H1 (cell line): ENCODE data around the gene FGD5. TPM values are rescaled to one million over a fixed set of nuclear protein-coding genes. Genes with fewer than 3 reads are reported as not detected.

Source experiments
- CTCF ChIA-PET: fragments of 300-600 bp; sonication (Branson Sonifier 250); formaldehyde crosslinking; loops from one replicate; lab custom pipeline; 2021; ENCODE audit not compliant: partially characterized antibody; lab: Charles Lee
- POLR2A ChIA-PET: fragments of 300-600 bp; sonication (Branson Sonifier 250); formaldehyde crosslinking; loops from one replicate; lab custom pipeline; 2021; ENCODE audit warnings: inconsistent platforms; ENCODE audit not compliant: partially characterized antibody; lab: Charles Lee
- DNase-seq, 2 experiments: peaks; one replicate each; pipeline versions ENCODE4 v3.0.0 to v3.0.0-alpha.2; 2010 to 2022; ENCODE audit warnings: low spot score in 2 of 2, low read depth in 1 of 2, mixed read lengths in 1 of 2
- FAIRE-seq: peaks from 2 replicates; lab custom pipeline; 2011; peaks lifted over from hg19 to GRCh38; lab: Jason Lieb, UNC
- H2AFZ ChIP-seq: 2 replicates; pipeline ENCODE4 v1.8.1; 2012; ENCODE audit warnings: low read length, inconsistent platforms
- H2AK5ac ChIP-seq: 2 replicates; pipeline ENCODE4 v1.6.1; 2013; ENCODE audit warnings: low read depth, low read length
- H2BK120ac ChIP-seq: replicated peaks from 2 replicates; pipeline ENCODE3; 2013; ENCODE audit warnings: low read depth, low read length, inconsistent platforms
- H2BK12ac ChIP-seq: 2 replicates; pipeline ENCODE4 v1.6.1; 2013; ENCODE audit warnings: low read depth, low read length
- H2BK15ac ChIP-seq: 2 replicates; pipeline ENCODE4 v1.6.1; 2013; ENCODE audit warnings: low read length
- H2BK20ac ChIP-seq: 2 replicates; pipeline ENCODE4 v1.6.1; 2013; ENCODE audit warnings: low read length
- H2BK5ac ChIP-seq: 2 replicates; pipeline ENCODE4 v1.6.1; 2013; ENCODE audit warnings: low read depth, low read length
- H3K14ac ChIP-seq: 2 replicates; pipeline ENCODE4 v1.6.1; 2013; ENCODE audit warnings: inconsistent platforms; ENCODE audit not compliant: insufficient read length
- H3K18ac ChIP-seq: 2 replicates; pipeline ENCODE4 v1.6.1; 2013; ENCODE audit warnings: low read length; ENCODE audit errors: extremely low read depth
- H3K23ac ChIP-seq: 2 replicates; pipeline ENCODE4 v1.6.1; 2013; ENCODE audit warnings: inconsistent platforms; ENCODE audit not compliant: insufficient read length
- H3K23me2 ChIP-seq: 2 replicates; pipeline ENCODE4 v1.6.1; 2013; ENCODE audit warnings: low read depth, low read length
- H3K27ac ChIP-seq: 2 replicates; pipeline ENCODE4 v1.6.1; 2011; ENCODE audit warnings: low read depth, low read length, inconsistent platforms
- H3K27me3 ChIP-seq, 4 experiments: replicated peaks in 1 of 4; 1 replicate in 1 of 4; 2 replicates in 3 of 4; pipeline versions ENCODE4 v1.6.1 to v1.8.1; 2011 to 2013; ENCODE audit warnings: low read length in 3 of 4, mild to moderate bottlenecking in 3 of 4, inconsistent platforms in 2 of 4, mixed read lengths in 2 of 4, moderate library complexity in 1 of 4; ENCODE audit not compliant: control insufficient read depth in 3 of 4, insufficient read depth in 3 of 4; ENCODE audit errors: extremely low read depth in 1 of 4
- H3K36me3 ChIP-seq, 4 experiments: 2 replicates each; pipeline versions ENCODE4 v1.6.1 to v1.8.1; 2011 to 2013; ENCODE audit warnings: mild to moderate bottlenecking in 4 of 4, low read length in 3 of 4, moderate library complexity in 2 of 4, control low read depth in 1 of 4, inconsistent platforms in 1 of 4; ENCODE audit not compliant: insufficient read depth in 4 of 4, control insufficient read depth in 2 of 4
- H3K4ac ChIP-seq: replicated peaks from 2 replicates; pipeline ENCODE3; 2013; ENCODE audit warnings: low read length, low read depth, mixed read lengths, inconsistent platforms; ENCODE audit not compliant: insufficient read length
- H3K4me1 ChIP-seq, 4 experiments: replicated peaks in 1 of 4; 1 replicate in 1 of 4; 2 replicates in 3 of 4; pipeline versions ENCODE4 v1.6.1 to v1.8.1; 2011 to 2013; ENCODE audit warnings: low read length in 3 of 4, inconsistent platforms in 2 of 4, mixed read lengths in 1 of 4; ENCODE audit not compliant: insufficient read depth in 4 of 4, control insufficient read depth in 3 of 4
- H3K4me2 ChIP-seq, 2 experiments: 2 replicates each; pipeline versions ENCODE4 v1.6.1 to v1.8.1; 2011 to 2013; ENCODE audit warnings: low read depth in 2 of 2, low read length in 2 of 2, control low read depth in 1 of 2, inconsistent platforms in 1 of 2, mild to moderate bottlenecking in 1 of 2; ENCODE audit not compliant: insufficient read depth in 1 of 2
- H3K4me3 ChIP-seq, 4 experiments: fragments of 200-600, 300-600 bp in 1 of 4; sonication (generic), shearing (Covaris generic), sonication (Bioruptor Twin) in 1 of 4; 2 replicates each; pipeline versions ENCODE4 v1.5.1 to v1.8.1; 2011 to 2016; ENCODE audit warnings: low read length in 4 of 4, low read depth in 3 of 4, control low read depth in 2 of 4, inconsistent platforms in 2 of 4, mild to moderate bottlenecking in 2 of 4, mixed read lengths in 1 of 4, moderate library complexity in 1 of 4; ENCODE audit not compliant: insufficient read depth in 2 of 4; ENCODE audit errors: extremely low read depth in 1 of 4
- H3K56ac ChIP-seq: replicated peaks from 2 replicates; pipeline ENCODE3; 2013; ENCODE audit warnings: low read depth, mild to moderate bottlenecking, mixed read lengths, low read length, inconsistent platforms; ENCODE audit not compliant: insufficient read length
- H3K79me1 ChIP-seq: 2 replicates; pipeline ENCODE4 v1.6.1; 2013; ENCODE audit warnings: low read depth, low read length, control low read depth
- H3K79me2 ChIP-seq, 2 experiments: 2 replicates each; pipeline versions ENCODE4 v1.6.1 to v1.8.1; 2012 to 2013; ENCODE audit warnings: low read length in 2 of 2, mild to moderate bottlenecking in 2 of 2, inconsistent platforms in 1 of 2; ENCODE audit not compliant: insufficient read depth in 2 of 2, control insufficient read depth in 1 of 2
- H3K9ac ChIP-seq, 4 experiments: replicated peaks in 1 of 4; 1 replicate in 1 of 4; 2 replicates in 3 of 4; pipeline versions ENCODE4 v1.6.1 to v1.8.1; 2011 to 2013; ENCODE audit warnings: low read depth in 3 of 4, low read length in 3 of 4, control low read depth in 2 of 4, mild to moderate bottlenecking in 2 of 4, moderate library complexity in 2 of 4, inconsistent platforms in 1 of 4; ENCODE audit errors: extremely low read depth in 1 of 4
- H3K9me3 ChIP-seq, 2 experiments: 2 replicates each; pipeline versions ENCODE4 v1.6.1 to v1.8.1; 2012 to 2013; ENCODE audit warnings: mild to moderate bottlenecking in 2 of 2, moderate library complexity in 2 of 2, control low read depth in 1 of 2, inconsistent platforms in 1 of 2, low read depth in 1 of 2, low read length in 1 of 2, mixed read lengths in 1 of 2; ENCODE audit not compliant: insufficient read depth in 2 of 2
- H4K20me1 ChIP-seq, 2 experiments: replicated peaks in 1 of 2; 2 replicates each; pipeline versions ENCODE3 to v1.8.1; 2011 to 2013; ENCODE audit warnings: inconsistent platforms in 2 of 2, low read length in 2 of 2, mild to moderate bottlenecking in 1 of 2; ENCODE audit not compliant: insufficient read depth in 2 of 2, control insufficient read depth in 1 of 2
- H4K5ac ChIP-seq: 2 replicates; pipeline ENCODE4 v1.6.1; 2013; ENCODE audit warnings: low read length, low read depth, mixed read lengths, inconsistent platforms; ENCODE audit not compliant: insufficient read length
- H4K8ac ChIP-seq: 2 replicates; pipeline ENCODE4 v1.8.0; 2013; ENCODE audit warnings: mild to moderate bottlenecking, moderate library complexity, low read length, inconsistent platforms; ENCODE audit not compliant: insufficient read depth; ENCODE audit errors: extremely low read depth
- H4K91ac ChIP-seq: replicated peaks from 2 replicates; pipeline ENCODE3; 2013; ENCODE audit warnings: low read length, mixed read lengths, inconsistent platforms; ENCODE audit not compliant: insufficient read length
- TEAD4 ChIP-seq: IDR thresholded peaks from 2 replicates; pipeline ENCODE4 v1.6.1; 2012; ENCODE audit warnings: low read depth, low read length, inconsistent platforms, mixed read lengths
- WGBS, 2 experiments: shearing (Covaris generic) in 1 of 2; methylation state at CpG; one replicate each; pipeline versions ENCODE4 v1.1.6 to v1.1.7; 2013 to 2015; ENCODE audit warnings: low lambda C conversion rate in 2 of 2, mixed read lengths in 2 of 2, inconsistent platforms in 1 of 2, low coverage in 1 of 2, missing lambda C conversion rate in 1 of 2; ENCODE audit not compliant: insufficient replicate concordance in 2 of 2, insufficient coverage in 1 of 2, insufficient read length in 1 of 2; ENCODE audit errors: extremely low coverage in 1 of 2, missing lambda C conversion rate in 1 of 2; 5-methylcytosine and 5-hydroxymethylcytosine counted together
- polyA plus RNA-seq, 7 experiments: library from polyadenylated mRNA; depleted of rRNA in 3 of 7; stranded (reverse) in 5 of 7; unstranded in 2 of 7; fragments of >200 nt in 5 of 7; fragments of 200-250 nt in 2 of 7; gene quantifications; 1 replicate in 5 of 7; 2 replicates in 1 of 7; 4 replicates in 1 of 7; pipeline versions ENCODE4 v1.2.1 to v1.2.3, GENCODE V29; 2011 to 2013; ENCODE audit warnings: missing spikeins in 2 of 7, mixed read lengths in 2 of 7
- total RNA-seq: library from RNA; stranded (reverse); fragmentation: NEBNext Ultra II Directional; extraction: Animal tissue kit (Norgen Biotek cat#: 25700); gene quantifications from 2 replicates; pipeline ENCODE4 v1.2.1, GENCODE V29; 2021

Gene FGD5
- total and polyA plus RNA-seq, 2 of the 8 experiments (the other 6 are each of a cell fraction or from before 2014, with no cell fraction given), result 4.7 to 14.3 TPM

DNA sequence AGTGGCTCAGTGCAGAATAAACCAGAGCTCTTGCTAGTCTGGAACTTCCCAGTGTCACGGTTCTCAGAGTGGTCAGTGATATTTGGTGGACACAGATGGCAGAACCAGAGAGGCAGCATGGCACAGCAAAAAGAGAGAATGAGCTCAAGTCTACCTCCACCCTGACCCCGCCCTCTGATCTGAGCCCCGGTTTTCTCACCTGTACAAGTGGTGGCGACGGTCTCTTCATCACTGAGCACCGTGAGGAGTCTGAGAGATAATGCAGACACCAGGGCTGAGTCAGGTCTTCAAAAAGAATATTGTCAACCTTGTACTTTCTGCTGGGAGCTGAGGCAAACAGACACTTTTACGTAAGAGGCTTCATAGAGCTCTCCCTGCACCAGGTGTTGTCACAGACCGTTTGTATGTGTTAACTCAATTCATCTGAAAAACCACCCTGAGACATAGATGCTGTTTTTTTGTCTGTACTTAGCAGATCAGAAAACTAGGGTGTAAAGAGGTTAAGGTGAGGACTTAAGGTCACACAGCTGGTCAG lies 13.2 kb downstream of the FGD5 start:
- Histone ChIP-seq H3K9me3 (no peaks in the 10 kb centered on the region), H3K79me1 (no peaks in the 10 kb centered on the region; the same call in none of the 2 replicates), H4K8ac (no peak overlapping the region), H3K23me2 (peaks cover 2% of the 10 kb centered on the region; the same call in 1 of the 2 replicates), H2AFZ (no peak overlapping the region), H4K5ac (no peak overlapping the region), H2BK12ac (no peak overlapping the region), H4K20me1 (peaks cover 2% of the 10 kb centered on the region in 2 experiments), H3K23ac (no peak overlapping the region), H3K27me3 (no peaks in the 10 kb centered on the region), H3K4me1 (peaks cover 0 to 9% (median 5%) of the 10 kb centered on the region in 4 experiments; a peak in 5 of 7 replicates), H3K4me2 (no peak overlapping the region), H3K14ac (no peak overlapping the region), H3K9ac (no peak overlapping the region), H2BK120ac (no peak overlapping the region), H2BK15ac (no peak overlapping the region), H3K18ac (no peak overlapping the region), H4K91ac (no peak overlapping the region), H3K36me3 (no peaks in the 10 kb centered on the region), H3K4me3 (no peak overlapping the region), H2BK5ac (no peak overlapping the region), H2BK20ac (no peak overlapping the region), H3K4ac (no peak overlapping the region), H2AK5ac (no peak overlapping the region), H3K56ac (no peak overlapping the region), H3K27ac (no peak overlapping the region), H3K79me2 (no peaks in the 10 kb centered on the region)
- 73% methylated on average over 8 of the region's 8 CpGs; no CpG with 5 or more reads in 1 of the 2 experiments for WGBS, 2 experiments
- FAIRE-seq (no peak), DNase-seq (no peak)
- CTCF ChIA-PET, result interaction anchor here (0.6 to 2.7 kb wide), 13 partner anchors 9 to 206 kb away, joined by 3 to 10 read pairs (median 4); no protein-coding TSS in a partner anchor
- POLR2A ChIA-PET, result interaction anchor here (0.7 to 2.1 kb wide), 2 partner anchors 9 to 215 kb away, joined by 3 to 6 read pairs; no protein-coding TSS in a partner anchor
- TF ChIP-seq TEAD4, result no peak
